H1 (cell line): ENCODE results near the gene CNGA2.

Experiments
- ATF3 ChIP-seq: IDR thresholded peaks from 2 replicates; pipeline ENCODE4 v1.6.1; 2011; ENCODE audit warnings: low read depth, mild to moderate bottlenecking, low read length; ENCODE audit not compliant: insufficient read depth
- CBX8 ChIP-seq: fragments of 300-800, 300-1000 bp; sonication (generic); IDR thresholded peaks from 2 replicates; pipeline ENCODE4 v1.7.1; 2016; ENCODE audit warnings: low read depth, low read length, borderline replicate concordance
- CEBPB ChIP-seq: IDR thresholded peaks from 2 replicates; pipeline ENCODE4 v1.6.1; 2012; ENCODE audit warnings: low read depth, low read length
- CHD1 ChIP-seq: IDR thresholded peaks from 2 replicates; pipeline ENCODE4 v1.6.1; 2012; ENCODE audit warnings: low read depth, low read length, improper control_type of control experiment
- CTCF ChIP-seq, 3 experiments: IDR thresholded peaks; 1 replicate in 2 of 3; 2 replicates in 1 of 3; pipeline versions ENCODE4 v1.5.1 to v1.6.1; 2011; ENCODE audit warnings: low read length in 3 of 3, mild to moderate bottlenecking in 3 of 3, inconsistent platforms in 2 of 3, low read depth in 1 of 3, moderate library complexity in 1 of 3; ENCODE audit not compliant: insufficient read depth in 1 of 3; ENCODE audit errors: control extremely low read depth in 1 of 3
- EZH2 ChIP-seq: fragments of 200-600 bp; sonication (generic); IDR thresholded peaks from 2 replicates; pipeline ENCODE4 v1.7.1; 2012; ENCODE audit warnings: low read depth, mild to moderate bottlenecking, moderate library complexity, low read length, inconsistent platforms; ENCODE audit not compliant: severe bottlenecking
- HDAC2 ChIP-seq, 2 experiments: fragments of 300-600 bp in 1 of 2; sonication (generic) in 1 of 2; IDR thresholded peaks; 2 replicates each; pipeline ENCODE4 v1.6.1; 2011 to 2012; ENCODE audit warnings: low read depth in 2 of 2, low read length in 2 of 2, mild to moderate bottlenecking in 2 of 2, moderate library complexity in 2 of 2, borderline replicate concordance in 1 of 2, inconsistent platforms in 1 of 2
- POLR2A ChIP-seq, 2 experiments: IDR thresholded peaks; 1 replicate in 1 of 2; 2 replicates in 1 of 2; pipeline ENCODE4 v1.6.1; 2011; ENCODE audit warnings: low read depth in 2 of 2, low read length in 2 of 2, mild to moderate bottlenecking in 2 of 2; ENCODE audit errors: control extremely low read depth in 1 of 2
- POLR2AphosphoS5 ChIP-seq: IDR thresholded peaks from 2 replicates; pipeline ENCODE4 v1.6.1; 2011; ENCODE audit warnings: low read depth, low read length
- RXRA ChIP-seq: IDR thresholded peaks from 2 replicates; pipeline ENCODE4 v1.6.1; 2011; ENCODE audit warnings: low read depth, mild to moderate bottlenecking, low read length, moderate library complexity; ENCODE audit not compliant: insufficient read depth
- SRF ChIP-seq: IDR thresholded peaks from 2 replicates; pipeline ENCODE4 v1.6.1; 2011; ENCODE audit warnings: mild to moderate bottlenecking, low read depth, low read length, moderate library complexity
- TAF1 ChIP-seq: IDR thresholded peaks from 2 replicates; pipeline ENCODE4 v1.6.1; 2011; ENCODE audit warnings: mild to moderate bottlenecking, low read depth, low read length
- YY1 ChIP-seq: IDR thresholded peaks from 2 replicates; pipeline ENCODE4 v1.6.1; 2011; ENCODE audit warnings: low read depth, mild to moderate bottlenecking, low read length
- ZNF274 ChIP-seq: IDR thresholded peaks from 2 replicates; pipeline ENCODE4 v1.7.0; 2012; ENCODE audit warnings: low read length, borderline replicate concordance; ENCODE audit errors: extremely low read depth

- TF ChIP-seq ZNF274 (no peak), CTCF (IDR thresholded peaks at IDR 0.05; ENCODE audit: control extremely low read depth in 1 of 3, insufficient read depth in 1 of 3, low read depth in 1 of 3, low read length in 3 of 3) (no peak), ATF3 (no peak), POLR2A (IDR thresholded peaks at IDR 0.05; ENCODE audit: control extremely low read depth in 1 of 2, low read depth in 2 of 2, low read length in 2 of 2) (no peak), TAF1 (no peak), CEBPB (no peak), POLR2AphosphoS5 (no peak), RXRA (no peak), HDAC2 (IDR thresholded peaks at IDR 0.05; ENCODE audit: borderline replicate concordance in 1 of 2, low read depth in 2 of 2, low read length in 2 of 2) (no peak), SRF (no peak), CBX8 (no peak), EZH2 (no peak), YY1 (no peak), CHD1 (no peak)
These were observed 11.1 kb downstream of the CNGA2 start for GRCh38 chrX:151745651-151746050.
